ENCODE measurements around the gene NVL.

NVL gene

DNA sequence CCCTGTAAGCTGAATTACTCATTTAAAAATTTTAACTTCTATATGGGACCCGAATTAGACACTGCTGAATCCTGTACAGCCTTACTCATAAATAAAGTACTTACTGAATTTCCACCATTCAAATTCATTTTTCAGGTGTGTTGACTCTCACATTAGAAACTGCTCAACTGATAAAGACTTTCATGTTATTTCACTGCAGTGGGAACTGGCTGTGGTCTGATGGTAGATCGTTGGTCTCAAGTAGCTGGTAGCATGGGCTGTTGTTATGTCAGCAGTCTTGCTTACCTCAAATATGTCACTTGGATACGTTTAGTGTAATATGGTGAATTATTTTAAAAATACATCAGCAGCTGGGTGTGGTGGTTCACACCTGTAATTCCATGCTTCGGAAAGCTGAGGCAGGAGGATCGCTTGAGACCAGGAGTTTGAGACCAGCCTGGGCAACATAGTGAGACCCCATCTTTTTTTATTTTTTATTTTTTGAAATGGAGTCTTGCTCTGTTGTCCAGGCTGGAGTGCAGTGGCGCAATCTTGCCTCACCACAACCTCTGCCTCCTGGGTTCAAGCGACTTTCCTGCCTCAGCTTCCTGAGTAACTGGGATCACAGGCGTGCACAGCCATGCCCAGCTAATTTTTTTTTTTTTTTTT, 136.5 kb downstream of the NVL start:
- Mint-ChIP-seq H3K27ac (no peak overlapping the region), H3K27me3 (no peaks in the 10 kb centered on the region)
- no peak for ATAC-seq (replicated peaks)

DNA sequence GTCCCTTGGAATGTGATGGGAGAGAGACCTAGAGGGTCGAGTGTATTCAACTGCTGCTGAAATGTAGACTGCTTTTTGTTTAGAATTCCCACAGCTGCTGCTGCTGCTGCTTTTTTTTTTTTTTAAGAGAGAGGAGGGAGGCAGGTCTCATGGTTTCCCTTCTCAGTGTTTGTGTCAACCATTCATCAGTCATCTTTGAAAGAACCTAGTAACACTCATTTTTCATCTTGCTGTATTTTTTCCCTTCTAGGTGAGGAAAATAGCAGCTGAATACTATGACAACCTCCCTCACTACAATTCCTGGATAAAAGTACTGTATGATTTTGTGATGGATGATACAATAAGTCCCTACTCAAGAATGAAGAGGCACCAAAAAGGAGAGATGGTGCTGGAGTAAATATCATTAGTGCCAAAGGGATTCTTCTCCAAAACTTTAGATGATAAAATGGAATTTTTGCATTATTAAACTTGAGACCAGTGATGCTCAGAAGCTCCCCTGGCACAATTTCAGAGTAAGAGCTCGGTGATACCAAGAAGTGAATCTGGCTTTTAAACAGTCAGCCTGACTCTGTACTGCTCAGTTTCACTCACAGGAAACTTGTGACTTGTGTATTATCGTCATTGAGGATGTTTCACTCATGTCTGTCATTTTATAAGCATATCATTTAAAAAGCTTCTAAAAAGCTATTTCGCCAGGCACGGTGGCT, 137.7 kb downstream of the NVL start:
- Mint-ChIP-seq H3K36me3 (peaks cover 25 to 38% of the 10 kb centered on the region in 2 donors), H3K4me3 (no peak overlapping the region), H3K27me3 (no peaks in the 10 kb centered on the region), H3K27ac (peak overlapping the region; percentile 31), H3K9me3 (no peaks in the 10 kb centered on the region), H3K4me1 (peaks cover 12 to 24% of the 10 kb centered on the region in 2 donors)
- DNase-seq (no peak), ATAC-seq (replicated peaks) (peak; percentile 80 to 86)

More for the DNA sequence above, 136.5 kb downstream of the NVL start:
- Mint-ChIP-seq H3K4me3 (no peak overlapping the region), H3K4me1 (peaks cover 13 to 26% of the 10 kb centered on the region in 2 donors), H3K36me3 (peaks cover 25 to 36% of the 10 kb centered on the region in 2 donors), H3K9me3 (no peaks in the 10 kb centered on the region)
- DNase-seq, result no peak

DNA sequence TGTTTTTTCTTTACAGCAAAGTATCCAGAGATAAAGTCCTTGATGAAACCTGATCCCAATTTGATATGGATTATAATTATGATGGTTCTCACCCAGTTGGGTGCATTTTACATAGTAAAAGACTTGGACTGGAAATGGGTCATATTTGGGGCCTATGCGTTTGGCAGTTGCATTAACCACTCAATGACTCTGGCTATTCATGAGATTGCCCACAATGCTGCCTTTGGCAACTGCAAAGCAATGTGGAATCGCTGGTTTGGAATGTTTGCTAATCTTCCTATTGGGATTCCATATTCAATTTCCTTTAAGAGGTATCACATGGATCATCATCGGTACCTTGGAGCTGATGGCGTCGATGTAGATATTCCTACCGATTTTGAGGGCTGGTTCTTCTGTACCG, 140.4 kb downstream of the NVL start:
- Mint-ChIP-seq H3K4me1 (peaks cover 19 to 40% of the 10 kb centered on the region in 2 donors), H3K27ac (peak overlapping the region; percentile 20)

DNA sequence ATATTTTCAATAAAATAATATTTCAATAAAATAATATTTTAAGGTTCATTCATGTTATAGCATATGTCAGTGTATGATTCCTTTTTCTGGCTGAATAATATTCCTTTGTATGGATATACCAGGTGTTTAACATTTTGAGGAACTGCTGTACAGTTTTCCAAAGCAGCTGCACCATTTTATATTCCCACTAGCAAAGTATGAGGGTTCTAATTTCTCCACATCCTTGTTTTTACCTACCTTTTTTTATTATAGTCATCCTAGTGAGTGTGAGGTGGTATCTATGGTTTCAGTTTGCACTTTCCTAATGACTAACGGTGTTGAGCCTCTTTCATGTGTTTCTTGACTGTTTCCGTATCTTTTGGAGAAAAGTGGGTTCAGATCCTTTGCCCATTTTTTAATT, 141.7 kb downstream of the NVL start:
- H3K27ac Mint-ChIP-seq, result peak overlapping the region; percentile 7
- H3K4me1 Mint-ChIP-seq, result peaks cover 22 to 47% of the 10 kb centered on the region in 2 donors
- ATAC-seq (replicated peaks) (no peak), DNase-seq (no peak)
- H3K4me3 Mint-ChIP-seq, result no peak overlapping the region
- H3K36me3 Mint-ChIP-seq, result peaks cover 25 to 44% of the 10 kb centered on the region in 2 donors
- H3K9me3 Mint-ChIP-seq, result no peaks in the 10 kb centered on the region
- H3K27me3 Mint-ChIP-seq, result no peaks in the 10 kb centered on the region

More for the DNA sequence above, 140.4 kb downstream of the NVL start:
- DNase-seq, result no peak
- peaks cover 33 to 52% of the 10 kb centered on the region in 2 donors for H3K36me3 Mint-ChIP-seq
- no peak for ATAC-seq (replicated peaks)
- no peak overlapping the region for H3K4me3 Mint-ChIP-seq
- H3K27me3 Mint-ChIP-seq, result no peaks in the 10 kb centered on the region
- no peaks in the 10 kb centered on the region for H3K9me3 Mint-ChIP-seq

DNA sequence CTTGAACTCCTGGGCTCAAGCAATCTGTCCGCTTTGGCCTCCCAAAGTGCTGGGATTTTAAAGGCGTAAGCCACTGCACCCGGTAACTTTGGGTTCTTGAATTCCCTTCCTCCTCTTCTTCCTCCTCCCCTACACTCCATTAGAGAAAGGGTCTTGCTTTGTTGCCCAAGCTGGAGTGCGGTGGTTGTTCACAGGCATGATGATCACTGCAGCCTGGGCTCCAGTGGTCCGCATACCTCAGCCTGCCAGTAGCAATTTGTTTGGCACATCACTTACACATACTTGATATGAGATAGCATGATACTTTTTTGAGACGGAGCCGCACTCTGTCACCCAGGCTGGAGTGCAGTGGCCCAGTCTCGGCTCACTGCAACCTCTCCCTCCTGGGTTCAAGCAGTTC, 144.8 kb downstream of the NVL start:
- no peak for ATAC-seq (replicated peaks)
- H3K9me3 Mint-ChIP-seq, result no peaks in the 10 kb centered on the region
- peaks cover 24 to 35% of the 10 kb centered on the region in 2 donors for H3K36me3 Mint-ChIP-seq
- no peak for DNase-seq
- H3K27me3 Mint-ChIP-seq, result no peaks in the 10 kb centered on the region
- peak overlapping the region; percentile 96 for H3K27ac Mint-ChIP-seq
- peak overlapping the region; percentile 87 to 91 for H3K4me3 Mint-ChIP-seq
- peaks cover 32 to 60% of the 10 kb centered on the region in 2 donors for H3K4me1 Mint-ChIP-seq

DNA sequence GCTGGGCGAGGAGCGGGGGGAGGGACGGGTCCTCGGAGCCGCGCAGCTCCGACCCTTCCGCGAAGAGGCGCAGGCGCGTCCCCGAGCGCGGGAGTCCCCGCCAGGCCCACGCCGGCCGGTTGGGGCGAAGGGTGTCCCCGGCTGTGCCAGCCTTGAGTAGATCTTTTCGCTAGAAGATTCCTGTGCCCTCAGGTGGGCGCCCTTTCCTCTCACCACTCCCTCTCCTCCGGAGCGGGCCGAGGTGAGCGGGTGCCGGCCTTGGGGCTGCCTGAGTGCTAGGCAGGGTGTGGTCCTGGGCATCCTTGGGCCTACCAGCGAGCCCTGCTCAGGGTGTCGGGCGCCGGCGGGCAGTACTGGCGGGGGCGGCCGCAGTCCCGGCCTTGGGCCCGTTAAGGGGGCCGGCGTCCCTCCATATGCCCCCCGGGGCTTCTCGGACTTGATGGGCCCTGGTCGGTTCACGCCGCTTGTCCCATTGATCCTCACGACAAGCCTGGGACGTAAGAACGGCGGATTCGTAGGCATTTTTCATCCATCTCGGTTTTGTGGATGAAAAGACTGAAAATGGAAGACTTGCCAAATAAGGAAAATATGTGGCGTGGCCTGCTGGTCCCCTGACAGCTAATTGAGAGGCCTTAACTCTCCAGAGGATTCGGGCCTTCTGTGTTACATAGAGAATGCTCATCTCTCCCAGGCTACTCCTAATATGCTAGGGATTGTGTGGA, 146.2 kb downstream of the NVL start:
- Mint-ChIP-seq H3K4me3 (peak overlapping the region; percentile 87 to 91), H3K4me1 (peaks cover 30 to 59% of the 10 kb centered on the region in 2 donors), H3K36me3 (peaks cover 21 to 30% of the 10 kb centered on the region in 2 donors), H3K9me3 (no peaks in the 10 kb centered on the region), H3K27me3 (no peaks in the 10 kb centered on the region), H3K27ac (peak overlapping the region; percentile 96)
- peak; percentile 74 for DNase-seq
- ATAC-seq (replicated peaks), result peak; percentile 66 to 68

DNA sequence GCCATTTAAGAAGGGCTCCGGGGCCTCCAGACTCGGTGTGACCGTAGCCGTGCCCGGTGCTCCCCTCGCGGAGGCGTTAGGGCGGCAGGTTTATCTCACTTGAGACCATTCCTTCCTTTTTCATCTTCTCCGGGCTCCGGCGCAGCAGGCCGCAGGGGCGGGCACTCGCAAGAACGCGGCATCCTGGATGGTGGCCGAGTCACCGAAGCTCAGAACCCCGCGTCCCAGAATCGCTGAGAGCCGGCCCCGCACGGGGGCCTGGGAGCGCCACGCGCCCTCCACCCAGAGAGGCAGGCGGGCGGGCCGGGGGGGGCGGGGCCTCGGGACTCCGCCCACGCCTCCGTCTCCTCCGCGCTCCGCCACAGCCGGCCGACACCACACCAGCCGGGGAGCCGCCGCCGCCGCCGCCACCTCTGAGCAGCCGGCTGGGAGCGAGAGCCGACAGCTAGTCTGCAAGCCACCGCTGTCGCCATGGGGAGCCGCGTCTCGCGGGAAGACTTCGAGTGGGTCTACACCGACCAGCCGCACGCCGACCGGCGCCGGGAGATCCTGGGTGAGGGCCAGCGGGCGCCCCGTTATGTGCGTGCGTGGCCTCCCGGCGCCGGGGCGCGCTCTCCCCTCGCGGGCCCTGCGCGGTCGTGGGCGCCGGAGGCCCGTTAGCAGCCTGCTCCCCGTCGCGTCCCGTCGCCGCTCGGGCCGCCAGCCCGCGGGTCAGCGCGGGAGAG, 146.9 kb downstream of the NVL start, which contains the start of gene DEGS1:
Gene DEGS1 (plus strand): TSS at position 375 of the 725 bp plus-strand sequence. CDS start 97 bp downstream, at position 472.
- peaks cover 26 to 54% of the 10 kb centered on the region in 2 donors for H3K4me1 Mint-ChIP-seq
- ATAC-seq (replicated peaks) (peak; percentile 76 to 84), DNase-seq (peak; percentile 82)
- peaks cover 16 to 25% of the 10 kb centered on the region in 2 donors for H3K36me3 Mint-ChIP-seq
- H3K4me3 Mint-ChIP-seq, result peak within 1 kb of the TSS; percentile 87 to 91
- H3K27me3 Mint-ChIP-seq, result no peaks in the 10 kb centered on the region
- H3K27ac Mint-ChIP-seq, result peak within 1 kb of the TSS; percentile 97
- H3K9me3 Mint-ChIP-seq, result no peaks in the 10 kb centered on the region

DNA sequence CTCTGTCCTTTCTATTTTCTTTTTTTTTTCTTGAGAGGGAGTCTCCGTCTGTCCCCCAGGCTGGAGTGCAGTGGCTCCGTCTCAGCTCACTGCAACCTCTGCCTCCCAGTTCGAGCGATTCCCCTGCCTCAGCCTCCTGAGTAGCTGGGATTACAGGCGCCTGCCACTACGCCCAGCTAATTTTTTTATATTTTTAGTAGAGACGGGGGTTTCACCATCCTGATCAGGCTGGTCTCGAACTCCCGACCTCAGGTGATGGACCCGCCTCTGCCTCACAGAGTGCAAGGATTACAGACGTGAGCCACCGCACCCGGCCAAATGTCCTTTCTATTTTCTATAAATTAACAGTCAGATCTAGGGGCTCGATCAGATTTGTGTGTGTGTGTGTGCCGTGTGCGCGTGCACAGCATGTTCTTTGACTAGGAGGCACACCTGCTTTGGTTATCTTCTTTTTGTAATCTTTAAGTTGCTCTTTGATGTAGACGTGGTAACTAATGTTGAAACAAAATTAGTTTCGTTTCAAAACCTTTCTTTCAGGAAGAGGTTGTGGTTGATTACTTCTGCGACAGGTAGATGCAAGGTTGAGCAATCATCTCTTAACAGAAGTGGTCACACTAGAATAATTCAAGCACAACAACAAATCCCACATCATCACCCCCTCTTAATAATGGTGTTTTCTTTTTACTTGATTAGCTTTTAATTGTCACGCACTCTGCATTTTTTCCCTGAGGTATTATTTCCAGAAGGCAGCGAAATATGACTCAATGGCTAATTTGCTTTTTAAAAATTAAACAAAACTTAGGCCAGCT, 147.7 kb downstream of the NVL start:
- no peaks in the 10 kb centered on the region for H3K9me3 Mint-ChIP-seq
- ATAC-seq (replicated peaks), result peak; percentile 39 to 42
- H3K27me3 Mint-ChIP-seq, result no peaks in the 10 kb centered on the region
- DNase-seq, result peak; percentile 15
- H3K27ac Mint-ChIP-seq, result peak overlapping the region; percentile 97
- H3K4me3 Mint-ChIP-seq, result peak overlapping the region; percentile 86 to 87
- peaks cover 26 to 54% of the 10 kb centered on the region in 2 donors for H3K4me1 Mint-ChIP-seq
- H3K36me3 Mint-ChIP-seq, result peaks cover 15 to 25% of the 10 kb centered on the region in 2 donors

DNA sequence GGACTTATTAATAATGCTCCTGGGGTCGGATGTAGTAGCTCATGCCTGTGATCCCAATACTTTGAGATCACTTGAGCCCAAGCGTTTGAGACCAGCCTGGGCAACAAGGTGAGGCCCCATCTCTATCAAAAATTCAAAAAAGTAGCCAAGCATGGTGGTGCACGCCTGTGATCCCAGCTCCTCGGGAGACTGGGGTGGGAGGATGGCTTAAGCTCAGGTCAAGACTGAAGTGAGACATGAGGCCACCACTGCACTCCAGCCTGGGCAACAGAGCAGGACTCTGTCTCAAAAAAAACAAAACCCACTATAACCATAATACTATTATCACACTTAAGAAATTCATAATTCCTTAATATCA, 148.5 kb downstream of the NVL start:
- H3K27me3 Mint-ChIP-seq, result no peaks in the 10 kb centered on the region
- no peak for ATAC-seq (replicated peaks)
- no peak overlapping the region for H3K4me3 Mint-ChIP-seq
- peaks cover 12 to 18% of the 10 kb centered on the region in 2 donors for H3K36me3 Mint-ChIP-seq
- peaks cover 26 to 46% of the 10 kb centered on the region in 2 donors for H3K4me1 Mint-ChIP-seq
- H3K27ac Mint-ChIP-seq, result no peak overlapping the region
- no peaks in the 10 kb centered on the region for H3K9me3 Mint-ChIP-seq
- DNase-seq, result no peak

DNA sequence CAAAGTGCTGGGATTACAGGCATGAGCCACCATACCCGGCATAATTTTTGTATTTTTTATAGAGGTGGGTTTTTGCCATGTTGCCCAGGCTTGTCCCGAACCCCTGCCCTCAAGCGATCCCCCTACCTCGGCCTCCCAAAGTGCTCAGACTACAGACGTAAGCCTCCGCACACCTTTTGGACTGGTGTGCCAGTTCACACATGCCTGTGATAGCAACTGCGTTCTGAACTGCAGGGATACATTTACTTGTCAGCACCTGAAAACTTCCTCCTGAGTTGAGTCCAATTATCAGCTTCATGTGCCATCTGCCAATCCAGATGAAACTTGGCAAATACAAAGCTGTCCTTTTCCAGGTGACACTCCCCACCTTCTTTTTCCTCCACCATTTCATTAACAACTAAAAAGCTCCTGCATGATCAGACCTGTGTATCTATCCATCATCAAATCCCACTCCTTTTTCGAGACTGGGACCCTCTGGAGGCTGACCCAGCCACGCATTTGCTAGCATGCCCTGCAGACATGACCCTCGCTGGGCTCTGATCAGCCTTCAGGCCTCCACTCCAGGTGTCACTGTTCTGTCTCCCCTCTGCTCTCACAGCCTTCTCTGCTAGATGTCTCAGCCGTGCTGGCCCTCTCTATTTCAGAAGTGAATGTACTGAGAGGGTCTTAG, 149.1 kb downstream of the NVL start:
- Mint-ChIP-seq H3K9me3 (no peaks in the 10 kb centered on the region), H3K4me3 (no peak overlapping the region), H3K36me3 (peaks cover 7 to 13% of the 10 kb centered on the region in 2 donors), H3K27ac (peak overlapping the region; percentile 25), H3K4me1 (peaks cover 23 to 43% of the 10 kb centered on the region in 2 donors), H3K27me3 (no peaks in the 10 kb centered on the region)
- DNase-seq, result no peak
- ATAC-seq (replicated peaks), result no peak

DNA sequence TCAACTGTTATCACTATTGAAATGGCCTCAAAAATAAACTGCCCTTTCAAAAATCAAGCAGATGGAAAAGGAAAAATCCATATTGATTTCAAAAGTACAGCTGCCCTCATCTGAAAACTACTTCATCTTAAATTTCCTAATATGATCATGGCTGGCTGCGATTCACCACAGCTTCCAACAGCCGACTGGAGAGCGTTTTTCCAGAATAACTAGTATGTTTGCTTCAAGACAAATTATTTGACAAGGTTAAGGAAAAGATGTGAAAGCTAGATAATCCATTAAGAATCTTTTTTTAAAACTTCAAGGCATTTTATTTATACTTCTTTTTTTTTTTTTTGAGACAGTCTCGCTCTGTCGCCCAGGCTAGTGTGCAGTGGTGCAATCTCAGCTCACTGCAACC, 151.1 kb downstream of the NVL start:
- DNase-seq (no peak), ATAC-seq (replicated peaks) (no peak)
- H3K4me3 Mint-ChIP-seq, result no peak overlapping the region

DNA sequence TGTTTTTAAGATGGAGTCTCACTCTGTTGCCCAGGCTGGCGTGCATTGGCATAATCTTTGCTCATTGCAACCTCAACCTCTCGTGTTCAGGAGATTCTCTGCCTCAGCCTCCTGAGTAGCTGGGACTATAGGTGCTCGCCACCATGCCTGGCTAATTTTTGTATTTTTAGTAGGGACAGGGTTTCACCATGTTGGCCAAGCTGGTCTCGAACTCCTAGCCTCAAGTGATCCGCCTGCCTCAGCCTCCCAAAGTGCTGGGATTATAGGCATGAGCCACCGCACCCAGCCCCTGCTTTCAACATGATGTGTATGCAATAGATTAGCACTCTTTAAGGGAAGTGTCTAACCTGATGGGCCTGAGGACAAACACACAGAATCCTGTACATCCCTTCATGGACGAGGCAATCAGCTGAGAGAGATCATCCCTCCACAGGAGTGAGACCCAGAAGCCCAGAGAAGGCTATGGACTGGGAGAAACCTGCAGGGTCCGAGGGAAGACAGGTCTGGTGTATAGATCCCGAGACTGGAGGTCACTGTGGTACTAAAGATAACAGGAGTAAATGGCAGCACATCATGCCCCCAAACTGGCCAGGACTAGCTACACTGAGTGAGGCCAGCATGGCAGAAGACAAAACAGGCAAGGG, 152.5 kb downstream of the NVL start:
- DNase-seq (no peak), ATAC-seq (replicated peaks) (no peak)
- Mint-ChIP-seq H3K27me3 (no peaks in the 10 kb centered on the region), H3K9me3 (no peaks in the 10 kb centered on the region), H3K4me1 (peaks cover 17 to 24% of the 10 kb centered on the region in 2 donors), H3K36me3 (no peaks in the 10 kb centered on the region), H3K4me3 (no peak overlapping the region), H3K27ac (no peak overlapping the region)

More for the DNA sequence above, 151.1 kb downstream of the NVL start:
- Mint-ChIP-seq H3K27ac (no peak overlapping the region), H3K4me1 (peaks cover 18 to 30% of the 10 kb centered on the region in 2 donors), H3K36me3 (no peaks in the 10 kb centered on the region), H3K27me3 (no peaks in the 10 kb centered on the region), H3K9me3 (no peaks in the 10 kb centered on the region)
